Transverse colon (tissue), 4 donors: Measurements from ENCODE around the gene HDAC4. TPM values are rescaled to one million over a fixed set of nuclear protein-coding genes. Genes with fewer than 3 reads are reported as not detected.

ENCODE experiments used
- DNase-seq: peaks from one replicate; pipeline ENCODE4 v3.0.0-alpha.2; 2019
- H3K27ac ChIP-seq, 4 donors: fragments of 200-600 bp; sonication (generic); 2 replicates each; pipeline ENCODE4 v1.5.1; 2016 to 2018; ENCODE audit warnings: inconsistent platforms in 4 of 4
- H3K27me3 ChIP-seq: fragments of 200-600 bp; sonication (generic); 2 replicates; pipeline ENCODE4 v1.5.1; 2017; ENCODE audit warnings: inconsistent platforms
- H3K36me3 ChIP-seq, 4 donors: fragments of 200-600 bp; sonication (generic); 2 replicates each; pipeline ENCODE4 v1.5.1; 2017 to 2019; ENCODE audit warnings: inconsistent platforms in 4 of 4
- H3K4me1 ChIP-seq, 4 donors: fragments of 200-600 bp; sonication (generic); 2 replicates each; pipeline ENCODE4 v1.5.1; 2017 to 2020; ENCODE audit warnings: inconsistent platforms in 4 of 4
- H3K4me3 ChIP-seq, 4 donors: fragments of 200-600 bp; sonication (generic); 1 replicate in 1 of 4; 2 replicates in 3 of 4; pipeline versions ENCODE4 v1.5.1 to v1.6.1; 2017 to 2019; ENCODE audit warnings: inconsistent platforms in 4 of 4
- H3K9me3 ChIP-seq, 2 donors: fragments of 200-600 bp; sonication (generic); 2 replicates each; pipeline ENCODE4 v1.5.1; 2017 to 2019; ENCODE audit warnings: inconsistent platforms in 2 of 2
- CTCF ChIP-seq, 5 experiments: fragments of 200-600 bp in 3 of 5; fragments of 450-650 bp in 2 of 5; sonication (generic) in 3 of 5; IDR thresholded peaks; 1 replicate in 2 of 5; 2 replicates in 3 of 5; pipeline ENCODE4 v1.5.1; 2016 to 2017; ENCODE audit warnings: antibody characterized with exemption in 5 of 5, inconsistent platforms in 3 of 5, mild to moderate bottlenecking in 2 of 5, moderate library complexity in 1 of 5
- EP300 ChIP-seq: sonication (generic); formaldehyde crosslinking; IDR thresholded peaks from one replicate; pipeline ENCODE4 v1.6.1; 2017; ENCODE audit warnings: antibody characterized with exemption, low read depth
- POLR2A ChIP-seq: fragments of 450-650 bp; IDR thresholded peaks from one replicate; pipeline ENCODE4 v1.6.1; 2016; ENCODE audit warnings: antibody characterized with exemption, mild to moderate bottlenecking, moderate library complexity
- POLR2AphosphoS5 ChIP-seq, 3 donors: sonication (generic); formaldehyde crosslinking; IDR thresholded peaks; one replicate each; pipeline ENCODE4 v1.6.1; 2016; ENCODE audit warnings: antibody characterized with exemption in 3 of 3
- WGBS, 2 donors: methylation state at CpG; one replicate each; pipeline ENCODE4 v1.1.5; 2018; ENCODE audit warnings: low coverage in 1 of 2; 5-methylcytosine and 5-hydroxymethylcytosine counted together
- in situ Hi-C, 4 donors: fragments of 200-750 bp; cut with MboI; loops; one replicate each; pipeline versions ENCODE4 v1.15.0 to v1.15.1; 2017; ENCODE audit warnings: low sequenced_read_pairs in 3 of 4, low pct_ligation_motif_present in 1 of 4, low pct_unique_long_range_greater_than_20kb in 1 of 4
- intact Hi-C: fragments of 100-400 bp; cut with DNase I; formaldehyde crosslinking; loops from one replicate; pipeline ENCODE4 v1.15.1; 2023; ENCODE audit warnings: low total_unique reads
- total RNA-seq, 4 donors: library from RNA; depleted of rRNA; stranded (reverse); fragments of >200 nt; gene quantifications; one replicate each; pipeline ENCODE4 v1.1.0, GENCODE V29; 2016

HDAC4 gene
- total RNA-seq, 4 donors from 2014 or later, result 33.9 to 192 (median 112) TPM

- H3K36me3 ChIP-seq, result peaks cover 0 to under 1% (median 0%) of the 10 kb centered on the region in 4 donors
- H3K27ac ChIP-seq, result no peak overlapping the region
- intact Hi-C loops (no loop called here), in situ Hi-C loops (no loop called here)
- no peaks in the 10 kb centered on the region for H3K27me3 ChIP-seq
- H3K4me1 ChIP-seq, result no peaks in the 10 kb centered on the region
- no peaks in the 10 kb centered on the region for H3K9me3 ChIP-seq
- TF ChIP-seq POLR2AphosphoS5 (IDR thresholded peaks at IDR 0.05), result no peak
- no peak for TF ChIP-seq EP300
- TF ChIP-seq POLR2A, result no peak
- no peak for TF ChIP-seq CTCF (IDR thresholded peaks at IDR 0.05)
- DNase-seq, result no peak
- WGBS, 2 donors, result 92 to 97% methylated on average over 7 to 28 of the region's 28 CpGs
- no peak overlapping the region for H3K4me3 ChIP-seq
Observed at GRCh38 chr2:239086325-239087020, 314.3 kb downstream of the HDAC4 start.

- H3K27ac ChIP-seq, result no peak overlapping the region
- in situ Hi-C loops, result no loop called here
- H3K27me3 ChIP-seq, result no peaks in the 10 kb centered on the region
- peaks cover 0 to 11% (median under 1%) of the 10 kb centered on the region in 4 donors for H3K36me3 ChIP-seq
- no peaks in the 10 kb centered on the region for H3K9me3 ChIP-seq
- 90 to 96% methylated on average over 26 to 28 of the region's 29 CpGs for WGBS, 2 donors
- no peaks in the 10 kb centered on the region for H3K4me1 ChIP-seq
- no peak for TF ChIP-seq POLR2AphosphoS5 (IDR thresholded peaks at IDR 0.05)
- TF ChIP-seq CTCF (IDR thresholded peaks at IDR 0.05), result no peak
- TF ChIP-seq EP300, result no peak
- no peak for TF ChIP-seq POLR2A
- intact Hi-C loops, result loop anchor here (1.0 kb wide), 1 partner anchor 37 kb away; no protein-coding TSS in a partner anchor
- no peak for DNase-seq
- no peak overlapping the region for H3K4me3 ChIP-seq
Observed at GRCh38 chr2:239085201-239085992, 315.4 kb downstream of the HDAC4 start.

- H3K9me3 ChIP-seq, result no peaks in the 10 kb centered on the region
- no peak overlapping the region for H3K27ac ChIP-seq
- DNase-seq, result no peak
- no peaks in the 10 kb centered on the region for H3K4me1 ChIP-seq
- in situ Hi-C loops, result no loop called here
- H3K36me3 ChIP-seq, result peaks cover 0 to 14% (median 4%) of the 10 kb centered on the region in 4 donors
- no peak overlapping the region for H3K4me3 ChIP-seq
- intact Hi-C loops, result no loop called here
- no peaks in the 10 kb centered on the region for H3K27me3 ChIP-seq
- TF ChIP-seq POLR2AphosphoS5 (IDR thresholded peaks at IDR 0.05), result no peak
- no peak for TF ChIP-seq EP300
- TF ChIP-seq CTCF (IDR thresholded peaks at IDR 0.05), result no peak
- no peak for TF ChIP-seq POLR2A
- 97% methylated on average over 24 of the region's 24 CpGs; no CpG with 5 or more reads in 1 of the 2 donors for WGBS, 2 donors
Observed at GRCh38 chr2:239084007-239084406, 316.8 kb downstream of the HDAC4 start.

- WGBS, 2 donors, result 86% methylated on average over 12 of the region's 14 CpGs; no CpG with 5 or more reads in 1 of the 2 donors
- Histone ChIP-seq H3K27ac (peak overlapping the region in 1 of 4 donors; percentile 34), H3K9me3 (no peaks in the 10 kb centered on the region), H3K27me3 (no peaks in the 10 kb centered on the region), H3K4me1 (no peaks in the 10 kb centered on the region), H3K4me3 (no peak overlapping the region), H3K36me3 (peaks cover 0 to 14% (median 4%) of the 10 kb centered on the region in 4 donors)
- TF ChIP-seq CTCF (IDR thresholded peaks at IDR 0.05), result no peak
- no peak for TF ChIP-seq POLR2AphosphoS5 (IDR thresholded peaks at IDR 0.05)
- no peak for TF ChIP-seq EP300
- in situ Hi-C loops (no loop called here), intact Hi-C loops (no loop called here)
- no peak for DNase-seq
Observed at GRCh38 chr2:239082425-239082824, 318.4 kb downstream of the HDAC4 start.
